ENCODE results near the gene PRELP.

DNA sequence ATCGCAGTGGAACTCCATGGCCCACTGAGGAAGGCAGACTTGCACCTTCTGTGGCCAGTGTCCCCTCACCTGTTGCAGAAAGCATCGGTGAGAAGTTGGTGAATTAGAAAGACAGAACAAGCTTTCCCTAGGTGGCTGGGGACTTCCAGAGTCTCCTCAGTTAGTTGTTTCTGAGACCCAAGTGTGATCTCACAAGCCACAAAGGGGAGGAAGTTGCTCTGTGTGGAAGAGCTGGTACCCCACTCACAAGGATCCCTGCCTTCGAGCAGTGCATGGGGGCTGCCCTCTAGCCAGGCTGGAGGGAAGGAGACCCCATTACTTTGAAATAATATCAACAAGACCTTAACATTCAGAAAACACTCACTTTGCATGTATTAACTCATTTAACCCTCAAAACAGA lies 2.1 kb downstream of the PRELP start:
- TF ChIP-seq CTCF (IDR thresholded peaks at IDR 0.05; ENCODE audit: insufficient read depth, low read depth, low read length) (no peak), EZH2 (IDR thresholded peaks at IDR 0.05; ENCODE audit: insufficient read depth, low read length) (no peak)

Measured in astrocyte (in vitro differentiated cells and primary cell).